HG03520 (cell line): Measurements from ENCODE around the gene EPHA5.

Experiments used
- ATAC-seq: cut with Tn5 transposase; IDR thresholded peaks from one replicate; pipeline ENCODE4 v1.9.1; 2021; ENCODE audit warnings: mild to moderate bottlenecking, moderate library complexity; ENCODE audit not compliant: unreplicated experiment

The EPHA5 gene

DNA sequence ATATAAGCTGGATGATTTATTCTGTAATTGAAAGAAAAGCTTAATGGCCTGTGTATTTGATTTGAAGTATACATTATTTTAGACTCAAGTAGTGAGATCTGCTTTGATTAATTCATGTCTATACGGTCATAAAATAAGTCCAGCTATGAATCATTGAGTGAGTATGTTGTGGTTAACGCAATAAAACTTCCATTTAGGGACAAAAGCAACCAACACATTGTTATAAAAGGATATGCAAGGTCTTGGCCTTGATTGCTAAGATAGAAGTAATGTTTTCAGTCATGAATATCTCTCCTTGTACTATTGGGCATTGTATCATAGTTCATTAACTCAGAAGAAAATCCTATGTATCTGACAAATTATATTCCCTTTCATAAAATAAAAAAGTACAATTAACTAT, 162.1 kb downstream of the EPHA5 start:
- ATAC-seq: no peak

DNA sequence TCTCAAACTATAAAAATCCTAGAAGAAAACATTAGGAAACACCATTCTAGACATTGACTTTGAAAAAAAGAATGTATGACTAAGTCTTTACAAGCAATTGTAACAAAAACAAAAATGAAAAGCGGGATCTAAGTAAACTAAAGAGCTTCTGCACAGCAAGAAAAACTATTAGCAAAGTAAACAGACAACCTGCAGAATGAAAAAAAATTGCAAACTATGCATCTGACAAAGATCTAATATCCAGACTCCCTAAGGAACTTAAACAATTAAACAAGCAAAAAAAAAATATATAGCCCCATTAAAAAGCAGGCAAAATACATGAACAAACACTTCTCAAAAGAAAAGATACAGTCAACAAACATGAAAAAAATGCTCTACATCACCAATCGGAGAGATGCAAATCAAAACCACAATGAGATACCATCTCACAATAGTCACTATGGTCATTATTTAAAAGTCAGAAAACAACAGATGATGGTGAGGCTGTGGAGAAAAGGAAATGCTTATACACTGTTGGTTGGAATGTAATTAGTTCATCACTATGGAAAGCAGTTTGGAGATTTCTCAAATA, 168.1 kb downstream of the EPHA5 start:
- no peak for ATAC-seq

DNA sequence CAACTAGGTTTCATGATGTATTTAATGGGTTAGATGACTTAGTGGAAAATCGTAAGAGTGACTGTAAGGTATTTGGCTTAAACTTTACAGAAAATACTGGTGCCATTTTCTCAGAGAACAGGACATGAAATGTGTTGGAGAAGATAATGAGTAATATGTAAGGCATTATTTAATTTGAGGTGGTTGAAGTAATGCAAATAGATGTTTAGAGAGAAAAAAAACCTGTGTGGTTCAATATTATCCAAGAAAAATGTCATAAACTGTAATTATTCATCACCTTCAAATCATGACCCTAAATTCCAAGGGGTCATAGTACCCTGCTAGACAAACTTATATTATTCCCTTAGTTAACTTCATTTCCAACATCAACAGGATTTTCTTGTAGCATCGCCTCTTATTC, 171.7 kb downstream of the EPHA5 start:
- ATAC-seq: no peak

- no peak for ATAC-seq
These were observed 174.8 kb downstream of the EPHA5 start for GRCh38 chr4:65495439-65495838.

- no peak for ATAC-seq
These were observed 187.9 kb downstream of the EPHA5 start for GRCh38 chr4:65482410-65482809.

DNA sequence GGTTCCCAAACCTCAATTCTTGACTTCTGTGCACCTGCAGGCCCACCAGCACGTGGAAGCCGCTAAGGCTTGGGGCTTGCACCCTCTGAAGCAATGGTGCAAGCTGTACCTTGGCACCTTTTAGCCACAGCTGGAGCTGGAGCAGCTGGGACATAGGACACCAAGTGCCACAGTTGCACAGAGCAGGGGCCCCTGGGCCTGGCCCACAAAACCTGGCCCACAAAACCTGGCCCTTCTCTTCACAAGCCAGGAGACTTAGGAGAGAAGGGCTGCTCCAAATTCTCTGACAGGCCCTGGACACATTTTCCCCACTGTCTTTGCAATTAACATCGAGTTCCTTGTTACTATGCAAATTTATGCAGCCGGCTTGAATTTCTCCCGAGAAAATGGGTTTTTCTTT, 197.8 kb downstream of the EPHA5 start:
- no peak for ATAC-seq

DNA sequence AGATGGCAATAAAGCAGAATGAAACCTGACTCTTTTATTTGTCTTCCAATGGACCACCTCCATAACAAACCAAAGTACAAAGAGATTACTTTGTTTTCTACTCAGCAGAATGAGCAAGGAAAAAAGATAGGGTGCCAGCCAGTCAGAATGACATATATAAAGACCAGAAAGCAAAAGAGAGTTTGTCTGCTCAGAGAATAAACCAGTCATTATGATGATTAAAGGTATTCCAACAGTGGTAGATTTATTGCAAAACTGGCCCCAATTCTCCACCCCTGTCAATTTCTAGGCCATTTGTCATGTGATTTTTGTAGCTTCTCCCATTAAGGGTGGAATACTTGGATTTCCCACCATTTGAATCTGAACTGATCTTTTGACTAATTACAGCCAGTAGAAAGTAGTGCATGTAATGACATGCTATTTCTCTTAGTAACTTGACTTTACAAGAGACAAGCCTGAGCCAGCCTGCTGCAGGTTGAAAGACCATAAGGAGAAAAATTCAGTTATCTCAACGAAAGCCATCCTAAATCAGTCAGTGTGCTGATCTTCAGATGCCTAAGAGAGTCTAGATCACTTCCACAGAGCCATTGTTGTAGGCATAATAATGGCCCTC, 203.1 kb downstream of the EPHA5 start:
- no peak for ATAC-seq

DNA sequence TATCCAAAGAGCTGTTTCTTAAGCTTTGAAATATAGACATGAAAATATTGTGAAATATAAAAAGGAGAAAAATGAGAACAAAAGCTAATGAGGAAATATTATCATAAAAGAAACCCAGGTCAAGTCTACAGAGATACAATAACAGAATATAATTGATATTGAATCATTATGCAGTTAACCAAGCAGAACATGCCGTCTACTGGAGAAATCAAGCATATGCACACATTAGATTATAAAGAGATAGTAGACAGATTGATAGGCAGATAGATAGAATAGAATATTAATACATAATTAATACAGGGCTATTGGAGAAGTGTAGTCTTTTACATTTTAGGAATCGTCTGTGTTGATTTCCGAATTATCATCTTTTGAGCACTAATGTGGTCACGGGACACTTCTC, 208.5 kb downstream of the EPHA5 start:
- ATAC-seq: no peak

DNA sequence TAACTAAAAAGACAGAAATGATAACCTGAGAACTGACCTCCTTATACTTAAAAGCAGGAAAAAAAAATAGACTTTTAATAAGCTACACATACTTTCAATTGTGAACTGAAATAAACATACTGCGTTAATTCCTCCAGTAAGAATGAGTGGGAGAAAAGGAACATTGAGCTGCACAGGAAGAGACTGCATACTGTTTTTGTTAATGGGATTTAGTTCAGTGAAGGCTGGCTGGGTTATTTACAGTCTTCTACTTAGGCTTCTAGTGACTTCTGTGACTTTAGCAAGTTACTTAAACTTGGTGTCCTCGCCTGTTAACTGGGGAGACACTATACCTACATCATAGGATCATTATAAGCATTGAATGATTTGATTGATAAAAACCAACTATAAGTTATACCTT, 213.3 kb downstream of the EPHA5 start:
- ATAC-seq: no peak

GRCh38 chr4:65456579-65456978, 213.7 kb downstream of the EPHA5 start:
- ATAC-seq: no peak

DNA sequence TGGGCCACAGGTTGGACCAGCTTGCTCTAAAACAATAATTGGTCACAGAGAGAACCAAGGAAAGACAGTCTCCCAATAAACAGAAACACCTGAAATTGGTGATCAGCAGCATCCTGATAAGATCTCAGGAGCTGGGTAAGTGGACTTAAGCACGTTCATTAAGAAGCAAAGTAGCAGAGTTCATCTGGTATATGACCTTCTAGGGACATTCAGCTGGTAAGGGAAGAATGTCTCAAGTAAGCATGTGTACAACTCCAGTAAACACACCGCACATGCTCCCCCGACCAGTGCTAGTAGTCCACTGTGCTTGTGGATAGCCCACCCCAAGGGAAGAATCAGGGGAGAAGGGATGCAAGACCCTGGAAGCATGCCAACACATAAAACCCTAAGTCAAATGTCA, 216.9 kb downstream of the EPHA5 start:
- ATAC-seq: no peak

DNA sequence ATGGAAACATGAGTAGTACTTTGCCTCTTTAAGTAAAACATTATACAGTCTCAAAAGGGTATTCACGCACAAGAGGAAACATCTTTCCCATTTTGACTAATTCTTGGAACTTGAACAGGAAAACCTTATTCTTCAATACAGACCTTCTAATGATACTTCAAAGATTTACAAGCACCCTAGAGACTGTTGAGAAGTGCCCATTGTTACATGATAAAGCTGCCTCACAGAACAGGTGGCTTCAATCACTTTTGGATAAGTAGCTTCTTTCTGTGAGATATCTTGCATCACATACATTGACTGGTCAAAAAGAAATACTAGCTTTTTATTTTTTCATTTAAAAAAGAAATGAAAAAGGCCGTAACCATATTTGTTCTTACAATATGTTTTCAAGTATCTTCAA, 219.4 kb downstream of the EPHA5 start:
- no peak for ATAC-seq

GRCh38 chr4:65437102-65437501, 233.2 kb downstream of the EPHA5 start:
- ATAC-seq: no peak

GRCh38 chr4:65422109-65422508, 248.2 kb downstream of the EPHA5 start:
- ATAC-seq: no peak

DNA sequence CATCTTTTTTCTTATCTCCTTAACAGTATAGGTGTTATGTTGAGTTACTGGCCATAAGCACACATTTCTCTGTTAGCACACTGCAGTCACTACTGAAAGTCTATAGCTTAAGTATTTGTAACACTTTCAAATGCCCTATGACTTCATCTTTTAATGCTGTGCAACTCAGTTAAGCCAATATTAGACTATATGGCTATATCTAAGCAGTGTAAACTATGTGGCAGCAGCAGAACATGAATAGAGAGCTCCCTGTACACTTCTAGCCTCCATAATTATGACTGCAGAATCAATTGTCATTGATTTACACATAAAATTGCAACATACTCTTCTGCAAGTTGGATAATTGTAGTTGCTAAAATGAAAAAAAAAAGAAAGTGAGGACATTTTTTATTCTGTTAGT, 250.3 kb downstream of the EPHA5 start:
- no peak for ATAC-seq

GRCh38 chr4:65416891-65417290, 253.4 kb downstream of the EPHA5 start:
- no peak for ATAC-seq

DNA sequence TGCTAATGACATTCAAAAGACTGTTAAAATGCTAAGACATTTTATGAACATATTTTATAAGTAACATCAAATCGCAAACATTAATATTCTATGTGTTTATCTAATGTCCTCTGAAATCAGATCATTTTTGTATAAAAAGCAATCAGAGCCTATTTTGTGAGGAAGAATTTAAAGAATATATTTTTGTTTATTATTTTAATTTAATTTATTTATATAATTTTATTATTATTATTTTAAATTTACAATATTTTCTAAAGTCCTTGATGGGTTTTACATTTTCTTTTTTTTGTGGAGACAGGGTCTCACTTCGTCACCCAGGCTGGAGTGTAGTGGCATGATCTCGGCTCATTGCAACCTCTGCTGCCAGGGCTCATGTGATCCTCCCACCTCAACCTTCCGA, 262.8 kb downstream of the EPHA5 start:
- no peak for ATAC-seq

GRCh38 chr4:65401083-65401482, 269.2 kb downstream of the EPHA5 start:
- ATAC-seq: no peak

DNA sequence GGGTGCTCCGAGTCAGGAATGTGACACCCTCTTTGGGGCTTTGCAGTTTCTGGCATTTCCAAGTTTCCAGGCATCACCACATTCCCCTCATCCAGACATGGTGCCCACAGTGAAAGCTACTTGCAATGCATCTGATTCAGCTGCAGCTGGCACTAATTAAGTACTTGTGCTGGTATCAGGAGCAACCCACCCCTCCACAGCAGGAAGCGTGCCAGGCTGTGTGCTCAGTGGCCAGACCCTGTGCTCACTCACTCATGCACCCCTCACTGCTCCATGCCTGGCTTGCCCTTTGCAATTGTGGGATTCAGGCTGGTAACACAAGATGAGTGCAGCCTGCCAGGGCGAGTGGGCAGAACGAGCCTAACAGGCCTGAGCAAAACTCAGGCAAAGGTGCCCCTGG, 271.2 kb downstream of the EPHA5 start:
- ATAC-seq: no peak

DNA sequence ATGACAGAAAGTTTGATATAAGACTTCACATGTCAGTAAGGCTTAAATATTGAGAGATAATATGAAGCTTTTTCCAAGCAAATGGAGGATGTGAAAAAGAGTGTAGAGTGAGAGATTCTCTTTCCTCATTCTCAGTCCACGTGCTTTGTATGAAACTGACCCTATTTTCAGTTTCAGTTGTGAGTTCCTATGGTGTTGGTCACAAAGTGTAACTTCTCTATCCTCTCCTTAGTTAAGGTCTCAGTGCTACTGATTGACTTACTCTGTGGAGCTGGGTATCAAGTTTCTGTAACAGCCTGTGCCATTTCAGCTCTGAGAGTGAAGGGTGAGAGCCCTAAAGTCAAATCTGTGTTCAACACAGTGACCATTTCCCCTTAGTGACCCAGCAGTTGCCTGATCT, 277.2 kb downstream of the EPHA5 start:
- peak; percentile 67 for ATAC-seq

DNA sequence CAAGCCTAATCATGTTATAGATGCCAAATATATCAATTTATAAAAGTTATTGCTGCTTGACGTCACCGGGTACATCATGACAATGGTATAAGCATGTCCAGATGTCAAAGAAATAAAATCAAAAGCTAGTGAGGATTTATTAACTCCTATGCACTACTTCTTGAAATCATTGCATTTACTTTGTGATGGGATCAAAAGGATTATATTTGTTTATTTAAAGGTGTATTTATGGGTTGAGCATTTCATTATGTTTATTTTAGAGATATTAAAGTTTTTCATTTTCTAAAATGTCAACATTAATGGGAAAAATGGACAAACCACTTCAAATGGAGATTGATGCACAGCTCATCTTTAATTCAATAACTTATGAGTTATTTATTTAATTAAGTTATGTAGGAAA, 277.8 kb downstream of the EPHA5 start:
- no peak for ATAC-seq

DNA sequence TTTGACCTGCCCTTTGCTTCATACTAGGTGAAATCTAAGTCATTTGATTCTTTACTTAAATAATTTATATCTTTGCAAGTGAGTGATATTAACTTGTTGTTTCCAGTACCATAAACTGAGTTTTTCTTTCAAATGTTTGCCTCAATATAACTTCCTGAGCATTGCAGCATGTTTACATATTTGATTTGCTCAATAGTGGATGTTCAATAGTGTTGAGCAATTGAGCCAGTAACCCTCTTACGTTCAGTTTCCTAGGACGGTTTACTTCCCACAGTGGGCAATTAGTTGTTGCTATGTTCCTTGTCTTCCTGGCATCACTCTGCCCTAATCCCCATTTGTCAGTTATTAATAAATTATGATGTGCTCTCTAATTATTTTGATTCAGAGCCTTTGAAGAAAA, 278.5 kb downstream of the EPHA5 start:
- ATAC-seq: no peak

DNA sequence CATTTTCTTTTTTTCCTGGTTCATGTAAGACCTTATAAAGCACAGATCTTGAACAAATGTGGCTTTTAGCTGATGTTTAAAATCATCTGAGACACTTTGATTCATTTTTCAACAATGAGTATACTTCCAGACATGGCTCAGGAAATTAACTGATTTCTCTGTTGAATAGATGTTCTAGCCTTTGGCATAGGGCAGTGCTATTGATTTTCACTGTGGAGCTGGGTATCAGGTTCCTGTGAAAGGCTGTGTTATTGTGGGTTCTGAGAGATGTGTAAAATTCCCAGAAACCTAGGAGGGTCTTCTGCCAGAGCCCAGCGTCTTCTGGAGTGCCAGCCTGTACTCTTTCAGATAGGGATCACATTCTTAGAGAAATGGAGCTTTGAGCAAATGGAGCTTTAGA, 278.9 kb downstream of the EPHA5 start:
- no peak for ATAC-seq
